HG03432 (cell line): Measurements from ENCODE around the gene PRM3.

ENCODE experiments used
- ATAC-seq: cut with Tn5 transposase; IDR thresholded peaks from one replicate; pipeline ENCODE4 v1.9.1; 2021; ENCODE audit warnings: mild to moderate bottlenecking, moderate library complexity; ENCODE audit not compliant: unreplicated experiment

The PRM3 gene

GRCh38 chr16:11248133-11248532 lies 25.3 kb downstream of the PRM3 start:
- ATAC-seq, result no peak

- ATAC-seq, result no peak
Measured at GRCh38 chr16:11245988-11246387, 27.4 kb downstream of the PRM3 start.

GRCh38 chr16:11245222-11245737 lies 28.1 kb downstream of the PRM3 start:
- no peak for ATAC-seq

GRCh38 chr16:11242658-11243057 lies 30.8 kb downstream of the PRM3 start:
- no peak for ATAC-seq

DNA sequence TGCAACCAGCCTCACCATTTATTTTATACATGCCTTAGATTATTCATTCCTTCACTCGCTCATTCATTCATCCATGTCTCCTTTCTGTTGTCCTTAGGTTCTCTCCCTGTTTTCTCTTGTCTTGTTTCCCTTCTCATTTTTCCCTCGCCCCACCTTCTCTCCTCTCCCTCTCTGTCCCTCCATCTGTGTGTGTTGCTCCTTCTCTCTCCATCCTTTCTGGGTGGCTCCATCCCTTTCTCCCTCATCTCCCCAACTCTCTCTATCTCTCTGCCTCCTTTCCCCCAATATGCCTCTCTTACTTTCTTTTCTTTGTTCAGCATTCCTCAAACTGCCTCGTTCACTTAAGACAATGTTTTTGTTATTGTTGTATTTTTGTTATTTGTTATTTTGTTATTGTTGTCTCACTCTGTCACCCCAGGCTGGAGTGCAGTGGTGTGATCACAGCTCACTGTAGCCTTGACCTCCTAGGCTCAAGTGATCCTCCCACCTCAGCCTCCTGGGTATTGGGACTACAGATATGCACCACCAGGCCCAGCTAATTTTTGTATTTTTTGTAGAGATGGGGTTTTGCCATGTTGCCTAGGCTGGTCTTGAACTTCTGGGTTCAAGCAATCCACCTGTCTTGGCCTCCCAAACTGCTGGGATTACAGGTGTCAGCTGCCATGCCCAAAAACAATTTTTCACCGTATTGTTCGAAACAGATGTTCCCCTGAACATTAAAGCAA lies 31.8 kb downstream of the PRM3 start:
- ATAC-seq, result no peak

GRCh38 chr16:11240636-11241473 lies 32.6 kb downstream of the PRM3 start:
- ATAC-seq, result no peak

DNA sequence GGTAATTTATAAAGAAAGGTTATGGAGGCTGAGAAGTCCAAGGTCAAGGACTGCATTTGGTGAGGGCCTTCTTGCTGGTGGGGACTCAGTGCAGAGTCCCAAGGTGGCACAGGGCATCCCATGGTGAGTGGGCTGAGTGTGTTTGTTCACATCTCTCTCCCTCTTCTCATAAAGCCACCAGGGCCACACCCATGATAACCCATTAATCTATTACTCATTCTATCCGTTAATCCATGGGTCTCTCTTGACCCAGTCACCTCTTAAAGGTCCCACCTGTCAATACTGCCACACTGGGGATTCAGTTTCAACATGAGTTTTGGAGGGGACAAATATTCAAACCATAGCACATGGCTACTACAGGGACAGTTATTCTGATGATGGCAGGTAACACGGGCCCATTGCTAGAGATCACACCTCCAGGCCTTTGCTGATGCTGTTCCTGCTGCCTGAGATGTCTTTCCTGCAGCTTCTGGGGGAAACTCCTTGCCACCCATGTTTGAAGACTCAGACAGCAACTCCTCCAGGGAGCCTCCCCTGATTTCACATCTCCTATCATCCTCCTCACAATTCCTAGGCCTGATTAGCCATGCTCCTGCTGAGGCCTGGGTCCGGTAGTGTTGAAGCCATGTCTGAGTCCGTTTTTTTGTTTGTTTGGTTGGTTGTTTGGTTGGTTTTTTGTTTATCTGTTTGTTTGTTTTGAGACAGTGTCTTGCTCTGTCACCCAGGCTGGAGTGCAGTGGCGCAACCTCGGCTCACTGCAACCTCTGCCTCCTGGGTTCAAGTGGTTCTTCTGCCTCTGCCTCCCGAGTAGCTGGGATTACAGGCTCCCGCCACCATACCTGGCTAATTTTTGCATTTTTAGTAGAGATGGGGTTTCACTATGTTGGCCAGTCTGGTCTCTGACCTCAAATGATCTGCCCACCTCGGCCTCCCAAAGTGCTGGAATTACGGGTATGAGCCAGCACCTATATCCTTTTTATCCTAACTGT lies 33.5 kb downstream of the PRM3 start:
- ATAC-seq, result no peak

DNA sequence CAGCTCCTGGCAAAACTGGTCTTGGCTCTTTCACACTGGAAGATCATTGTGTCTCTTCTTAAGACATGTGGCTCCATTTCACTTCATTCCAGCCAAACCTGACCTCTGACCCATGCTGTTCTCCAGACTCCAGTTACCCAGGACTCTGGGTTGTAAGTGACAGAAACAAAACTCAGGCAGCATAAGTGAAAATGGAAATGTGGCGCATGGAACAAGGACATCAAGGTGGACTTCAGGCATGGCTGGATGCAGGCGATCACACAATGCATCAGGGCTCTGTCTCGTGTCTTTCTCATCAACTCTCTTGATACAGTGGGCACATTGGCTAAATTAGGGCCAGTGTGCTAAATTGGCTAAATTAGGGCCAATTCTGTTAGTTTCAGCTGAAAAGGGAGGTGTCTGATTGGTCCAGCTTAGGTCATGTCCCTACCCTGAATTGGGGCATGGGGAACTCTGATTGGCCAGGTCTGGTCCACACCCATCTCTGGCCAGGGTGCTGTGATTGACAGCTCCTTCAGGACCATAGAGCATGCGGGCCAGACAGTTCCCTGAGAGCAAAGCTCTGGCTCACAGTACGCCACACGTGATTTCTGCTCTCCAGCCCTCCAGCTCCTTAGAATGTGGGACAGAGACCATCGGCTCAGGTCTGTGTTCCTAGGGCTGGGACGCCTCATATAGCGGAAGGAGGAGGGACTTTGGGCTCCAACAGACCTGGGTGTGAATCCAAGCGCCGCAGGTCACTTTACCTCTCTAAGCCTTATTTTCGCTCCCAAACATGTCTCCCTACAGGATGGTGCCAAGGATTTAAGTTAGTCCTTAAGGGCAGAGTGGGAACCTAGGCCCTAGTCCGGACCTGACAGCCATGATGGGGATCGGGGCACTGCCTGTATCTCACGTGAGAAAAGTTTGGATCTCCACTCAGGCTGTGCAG lies 34.9 kb downstream of the PRM3 start:
- ATAC-seq, result no peak

- no peak for ATAC-seq
Measured at GRCh38 chr16:11236461-11237254, 36.8 kb downstream of the PRM3 start.

GRCh38 chr16:11235703-11235991 lies 37.8 kb downstream of the PRM3 start:
- ATAC-seq, result no peak

GRCh38 chr16:11234884-11235702 lies 38.3 kb downstream of the PRM3 start:
- no peak for ATAC-seq

- no peak for ATAC-seq
Measured at GRCh38 chr16:11233727-11234376, 39.6 kb downstream of the PRM3 start.

DNA sequence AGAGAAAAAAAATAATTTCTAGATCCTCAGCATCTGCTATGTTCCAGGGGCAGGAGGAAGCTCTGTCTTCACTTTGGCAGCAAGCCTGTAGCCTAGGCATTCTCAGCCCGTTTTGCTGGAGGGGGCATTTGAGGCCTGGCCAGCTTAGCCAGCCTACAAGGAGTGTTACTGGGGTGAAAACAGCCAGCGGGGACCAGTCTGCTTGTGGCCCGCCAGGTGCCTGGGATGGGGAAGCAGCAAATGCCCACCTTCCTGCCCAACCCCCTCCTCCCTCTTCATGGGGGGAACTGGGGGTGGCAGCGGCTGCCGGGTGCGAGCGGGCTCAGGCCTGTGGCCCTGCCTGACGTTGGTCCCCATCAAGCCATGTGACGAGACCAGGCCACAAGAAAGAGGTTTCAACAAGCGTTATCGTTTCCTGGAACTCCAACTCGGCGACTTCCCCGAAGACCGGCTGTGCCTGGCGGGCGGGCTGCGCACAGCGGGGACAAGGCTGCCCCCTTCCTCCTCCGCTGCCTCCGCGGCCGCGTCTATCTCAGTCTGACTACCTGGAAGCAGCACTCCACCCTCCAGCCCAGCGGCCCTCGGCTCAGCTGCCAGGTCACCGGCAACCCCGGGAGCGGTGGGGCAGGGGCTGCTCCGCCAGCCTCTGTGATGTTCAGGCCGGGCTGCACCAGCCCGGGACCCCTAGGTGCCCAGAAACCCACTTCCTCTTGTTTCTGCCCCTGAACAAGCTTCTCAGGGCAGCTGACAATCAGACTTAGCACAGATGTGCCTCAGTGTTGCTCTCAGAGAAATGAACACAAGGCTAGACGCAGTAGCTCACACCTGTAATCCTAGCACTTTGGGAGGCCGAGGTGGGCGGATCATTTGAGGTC lies 40.3 kb downstream of the PRM3 start:
- peak; percentile 65 for ATAC-seq

- no peak for ATAC-seq
Measured at GRCh38 chr16:11232302-11232851, 41.1 kb downstream of the PRM3 start.

DNA sequence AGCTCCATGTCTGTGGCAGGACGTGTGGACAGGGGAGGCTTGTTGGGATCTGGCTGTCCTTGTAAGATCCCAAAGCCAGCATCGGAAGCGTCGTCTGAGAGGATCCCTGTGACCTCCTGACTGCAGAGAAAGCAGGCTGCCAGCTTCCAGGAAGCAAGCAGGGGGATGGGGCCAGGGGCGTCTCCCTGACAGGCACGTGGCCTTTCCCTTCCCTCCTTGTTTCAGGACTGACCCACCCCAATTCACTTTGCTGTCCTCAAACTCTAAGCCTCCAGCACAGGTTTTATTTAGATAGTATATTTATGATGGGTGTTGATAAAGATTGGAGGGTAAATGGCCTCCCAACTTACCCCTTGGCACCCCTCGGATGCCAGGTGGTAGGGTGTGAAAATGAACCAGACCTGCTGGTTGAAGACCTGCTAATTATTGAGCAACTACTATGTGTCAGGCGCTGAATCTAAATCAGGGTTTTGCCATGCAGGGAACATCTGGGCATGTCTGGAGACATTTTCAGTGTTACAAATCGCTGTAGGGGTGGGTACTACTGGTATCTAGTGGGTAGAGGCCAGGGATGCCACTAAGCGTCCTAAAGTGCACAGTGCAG lies 42.0 kb downstream of the PRM3 start:
- ATAC-seq, result no peak

DNA sequence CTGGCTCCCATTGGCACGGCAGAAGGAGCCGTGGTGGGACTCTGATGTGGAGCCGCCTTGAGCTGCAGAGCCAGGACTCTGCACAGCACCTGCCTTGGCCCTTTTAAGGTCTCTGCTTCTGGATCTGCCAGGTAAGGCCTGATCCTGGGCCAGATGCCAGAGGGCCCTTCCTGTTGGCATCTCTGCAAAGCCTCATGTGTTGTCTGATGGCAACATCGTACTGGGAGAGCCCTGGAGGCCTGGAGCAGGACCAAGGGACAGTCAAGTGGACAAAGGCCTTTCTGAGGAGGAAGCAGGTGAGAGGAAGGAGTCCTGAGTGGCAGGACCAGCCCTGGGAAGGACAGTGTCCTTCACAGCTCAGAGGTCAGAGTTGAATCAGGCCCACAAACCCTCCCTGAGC lies 43.5 kb downstream of the PRM3 start:
- no peak for ATAC-seq
